Chondrocyte (in vitro differentiated cells): ENCODE results near the gene TTLL8. TPM values are rescaled to one million over a fixed set of nuclear protein-coding genes. Genes with fewer than 3 reads are reported as not detected.
A peak's percentile ranks its signal among the peaks of the same experiment; 100 is the strongest.

Experiments
- DNase-seq: peaks from one replicate; pipeline ENCODE4 v3.0.0; 2021; ENCODE audit warnings: mixed read lengths, low spot score
- H3K27ac Mint-ChIP-seq: one replicate; pipeline ENCODE4 v1.8.0; 2021; ENCODE audit warnings: mild to moderate bottlenecking, moderate library complexity, mixed read lengths; ENCODE audit not compliant: unreplicated experiment
- H3K27me3 Mint-ChIP-seq: 2 replicates; pipeline ENCODE4 v1.8.0; 2021; ENCODE audit warnings: low read depth, mixed read lengths
- H3K36me3 Mint-ChIP-seq: 2 replicates; pipeline ENCODE4 v1.8.0; 2021; ENCODE audit warnings: low read depth, mixed read lengths
- H3K4me1 Mint-ChIP-seq: 2 replicates; pipeline ENCODE4 v1.8.0; 2021; ENCODE audit warnings: low read depth, mild to moderate bottlenecking, mixed read lengths
- H3K4me3 Mint-ChIP-seq: one replicate; pipeline ENCODE4 v1.8.0; 2021; ENCODE audit warnings: mild to moderate bottlenecking, moderate library complexity, mixed read lengths; ENCODE audit not compliant: unreplicated experiment
- H3K9me3 Mint-ChIP-seq: 2 replicates; pipeline ENCODE4 v1.8.0; 2021; ENCODE audit warnings: low read depth, mixed read lengths
- total RNA-seq: library from RNA; stranded (reverse); gene quantifications from 3 replicates; pipeline ENCODE4 v1.2.1, GENCODE V29; 2021
- TF ChIP-seq, protein P1 (sequence below): fragments of 200-600 bp; sonication (generic); IDR thresholded peaks from 2 replicates; pipeline ENCODE4 v1.5.0; 2021; ENCODE audit warnings: antibody characterized with exemption, mild to moderate bottlenecking, moderate library complexity

TTLL8 gene
- total RNA-seq, 1 donor from 2014 or later: not detected

DNA sequence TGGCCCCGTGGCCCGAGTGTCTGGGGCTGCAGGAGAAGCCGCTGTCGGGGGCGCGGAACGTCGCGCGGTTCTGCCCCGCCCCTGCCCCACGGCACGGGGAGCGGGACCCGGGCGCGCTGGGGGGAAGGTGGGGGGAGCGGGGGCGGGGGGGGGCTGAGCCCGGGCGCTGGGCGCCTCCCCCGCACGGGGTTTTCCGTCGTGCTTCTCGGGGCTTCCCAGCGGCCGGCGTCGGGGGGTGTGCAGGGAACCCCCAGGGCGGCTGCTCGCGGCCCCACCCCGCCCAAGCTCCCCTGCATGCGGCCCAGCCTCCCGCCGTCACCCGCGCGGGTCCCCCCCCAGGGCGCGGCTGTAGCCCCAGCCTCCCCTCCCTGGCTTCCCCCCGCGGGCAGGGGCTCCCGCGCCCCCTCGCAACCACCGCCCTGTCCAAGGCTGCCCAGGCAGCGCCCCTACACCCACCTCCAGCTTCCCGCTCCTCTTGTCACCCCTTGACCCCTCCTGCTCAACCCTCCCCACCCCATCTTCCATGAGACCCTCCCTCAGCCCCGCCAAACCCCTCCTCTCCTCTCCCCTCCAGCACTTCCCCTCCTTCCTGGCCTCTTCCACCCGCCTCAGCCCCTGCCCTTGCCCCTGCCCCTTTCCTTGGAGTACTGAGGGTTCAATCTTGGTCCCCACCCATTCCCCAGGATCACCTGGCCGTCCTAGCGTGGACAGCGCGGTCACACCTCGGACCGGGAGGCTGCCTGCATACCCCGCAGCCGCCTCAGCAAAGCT lies 47.2 kb downstream of the TTLL8 start:
- TF ChIP-seq, protein P1, sequence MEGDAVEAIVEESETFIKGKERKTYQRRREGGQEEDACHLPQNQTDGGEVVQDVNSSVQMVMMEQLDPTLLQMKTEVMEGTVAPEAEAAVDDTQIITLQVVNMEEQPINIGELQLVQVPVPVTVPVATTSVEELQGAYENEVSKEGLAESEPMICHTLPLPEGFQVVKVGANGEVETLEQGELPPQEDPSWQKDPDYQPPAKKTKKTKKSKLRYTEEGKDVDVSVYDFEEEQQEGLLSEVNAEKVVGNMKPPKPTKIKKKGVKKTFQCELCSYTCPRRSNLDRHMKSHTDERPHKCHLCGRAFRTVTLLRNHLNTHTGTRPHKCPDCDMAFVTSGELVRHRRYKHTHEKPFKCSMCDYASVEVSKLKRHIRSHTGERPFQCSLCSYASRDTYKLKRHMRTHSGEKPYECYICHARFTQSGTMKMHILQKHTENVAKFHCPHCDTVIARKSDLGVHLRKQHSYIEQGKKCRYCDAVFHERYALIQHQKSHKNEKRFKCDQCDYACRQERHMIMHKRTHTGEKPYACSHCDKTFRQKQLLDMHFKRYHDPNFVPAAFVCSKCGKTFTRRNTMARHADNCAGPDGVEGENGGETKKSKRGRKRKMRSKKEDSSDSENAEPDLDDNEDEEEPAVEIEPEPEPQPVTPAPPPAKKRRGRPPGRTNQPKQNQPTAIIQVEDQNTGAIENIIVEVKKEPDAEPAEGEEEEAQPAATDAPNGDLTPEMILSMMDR: no peak
- H3K4me3 Mint-ChIP-seq: no peak overlapping the region

GRCh38 chr22:50009765-50010675 lies 48.1 kb downstream of the TTLL8 start:
- TF ChIP-seq, protein P1: no peak
- Mint-ChIP-seq H3K4me3 (no peak overlapping the region), H3K27me3 (peaks cover 12% of the 10 kb centered on the region), H3K27ac (no peak overlapping the region), H3K9me3 (no peaks in the 10 kb centered on the region), H3K4me1 (peaks cover 11% of the 10 kb centered on the region), H3K36me3 (no peaks in the 10 kb centered on the region)
- DNase-seq: peak; percentile 92

More for the DNA sequence above, 47.2 kb downstream of the TTLL8 start:
- DNase-seq: peak; percentile 75
- no peaks in the 10 kb centered on the region for H3K9me3 Mint-ChIP-seq
- H3K36me3 Mint-ChIP-seq: no peaks in the 10 kb centered on the region
- H3K27ac Mint-ChIP-seq: no peak overlapping the region
- H3K4me1 Mint-ChIP-seq: peaks cover 11% of the 10 kb centered on the region
- H3K27me3 Mint-ChIP-seq: peaks cover 9% of the 10 kb centered on the region

DNA sequence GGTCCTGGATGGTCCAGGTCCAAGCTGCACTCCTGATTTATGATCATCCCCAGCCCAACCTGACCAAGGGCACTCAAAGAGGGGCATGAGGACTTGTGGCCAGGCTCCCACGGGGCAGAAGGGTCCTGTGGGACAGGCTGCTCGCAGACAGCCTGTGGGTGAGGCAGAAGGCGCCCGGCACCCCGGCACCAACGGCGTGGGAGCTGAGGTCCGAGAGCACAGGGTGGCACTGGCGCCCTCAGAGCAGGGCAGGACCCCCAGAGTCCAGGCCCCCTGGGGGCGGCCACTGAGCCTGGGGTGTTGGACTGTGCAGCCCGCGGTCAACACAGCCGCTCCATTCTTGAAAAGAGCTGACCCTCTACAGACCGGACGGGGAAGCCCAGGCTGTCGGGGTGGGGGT lies 48.8 kb downstream of the TTLL8 start:
- Mint-ChIP-seq H3K4me1 (peaks cover 11% of the 10 kb centered on the region), H3K4me3 (no peak overlapping the region), H3K36me3 (no peaks in the 10 kb centered on the region), H3K27me3 (peaks cover 14% of the 10 kb centered on the region), H3K27ac (no peak overlapping the region), H3K9me3 (no peaks in the 10 kb centered on the region)
- DNase-seq: peak; percentile 88
- TF ChIP-seq, protein P1: no peak

DNA sequence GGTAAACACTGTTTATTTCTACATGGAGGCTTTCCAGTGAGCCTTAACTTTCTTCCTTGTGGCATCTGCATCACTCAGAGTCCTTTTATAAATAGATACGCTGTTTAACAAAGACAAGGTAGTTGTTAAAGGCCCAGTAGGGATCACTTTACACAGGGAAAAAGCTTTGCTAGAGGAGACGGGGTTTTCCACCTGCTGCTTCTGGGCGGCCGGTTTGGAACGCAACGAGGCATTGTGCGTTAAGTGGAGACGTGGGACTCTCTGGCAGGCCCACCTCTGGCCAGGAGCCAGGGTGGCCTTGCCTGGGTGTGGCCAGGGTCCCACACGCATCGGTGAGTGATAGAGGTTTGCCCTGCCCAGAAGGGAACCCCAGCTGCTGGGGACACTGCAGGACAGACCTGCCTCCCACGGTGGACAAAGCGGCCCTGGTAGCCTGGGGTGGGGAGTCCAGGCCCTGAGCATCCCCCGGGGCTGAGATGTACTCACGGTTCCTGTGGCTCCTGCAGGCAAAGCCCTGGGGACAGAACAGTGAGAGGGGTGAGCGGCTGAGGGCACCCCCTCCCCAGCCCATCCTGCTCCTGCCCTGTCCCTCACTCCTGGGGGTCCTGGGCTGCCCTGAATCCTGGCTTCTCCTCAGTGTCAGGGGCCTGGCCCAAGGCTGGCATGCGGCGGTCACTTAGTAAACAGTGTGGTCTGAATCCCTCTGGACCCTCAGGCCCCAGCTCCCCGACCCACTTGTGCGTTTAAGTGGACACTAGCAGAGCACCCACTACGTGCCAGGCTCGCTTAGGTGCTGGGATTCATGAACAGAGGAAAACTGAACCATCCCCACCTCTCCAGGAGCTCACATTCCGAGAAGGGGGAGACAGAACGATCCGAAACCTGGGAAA lies 49.7 kb downstream of the TTLL8 start:
- H3K4me1 Mint-ChIP-seq: peaks cover 11% of the 10 kb centered on the region
- no peak overlapping the region for H3K4me3 Mint-ChIP-seq
- H3K27ac Mint-ChIP-seq: no peak overlapping the region
- H3K36me3 Mint-ChIP-seq: no peaks in the 10 kb centered on the region
- peak; percentile 79 for DNase-seq
- peaks cover 16% of the 10 kb centered on the region for H3K27me3 Mint-ChIP-seq
- H3K9me3 Mint-ChIP-seq: no peaks in the 10 kb centered on the region
- TF ChIP-seq, protein P1: no peak
